HepG2 (cell line): ENCODE measurements around the gene SLC39A2. TPM values are rescaled to one million over a fixed set of nuclear protein-coding genes. Genes with fewer than 3 reads are reported as not detected.

Source experiments
- DPF2 ChIP-seq: sonication (generic); formaldehyde crosslinking; IDR thresholded peaks from 2 replicates; pipeline ENCODE4 v1.4.0; 2020; ENCODE audit warnings: mild to moderate bottlenecking, low read depth, missing genetic modification reagents, borderline replicate concordance
- KLF6 ChIP-seq: IDR thresholded peaks from 2 replicates; pipeline ENCODE4 v1.8.0; 2016; ENCODE audit warnings: missing biosample characterization, missing genetic modification reagents
- NCOA1 ChIP-seq: sonication (generic); formaldehyde crosslinking; IDR thresholded peaks from 2 replicates; pipeline ENCODE4 v1.9.0; 2021; ENCODE audit warnings: missing genetic modification reagents
- NFRKB ChIP-seq: fragments of 450-650 bp; IDR thresholded peaks from 2 replicates; pipeline ENCODE4 v1.6.1; 2017
- RBFOX2 ChIP-seq: fragments of 200-400 bp; formaldehyde crosslinking; IDR thresholded peaks from 2 replicates; pipeline ENCODE4 v1.6.1; 2017; ENCODE audit warnings: low read depth, mild to moderate bottlenecking, low read length
- XBP1 ChIP-seq: sonication (generic); formaldehyde crosslinking; IDR thresholded peaks from 2 replicates; pipeline ENCODE4 v1.5.0; 2020; ENCODE audit warnings: missing genetic modification reagents
- ZNF253 ChIP-seq: sonication (generic); formaldehyde crosslinking; IDR thresholded peaks from 2 replicates; pipeline ENCODE4 v1.8.0; 2022; ENCODE audit warnings: mild to moderate bottlenecking, missing genetic modification reagents, borderline replicate concordance
- ZNF350 ChIP-seq: sonication (generic); formaldehyde crosslinking; IDR thresholded peaks from 2 replicates; pipeline ENCODE4 v1.4.0; 2020; ENCODE audit warnings: mild to moderate bottlenecking, low read depth, missing genetic modification reagents, borderline replicate concordance
- ZNF607 ChIP-seq: sonication (generic); formaldehyde crosslinking; IDR thresholded peaks from 2 replicates; pipeline ENCODE4 v1.5.1; 2020; ENCODE audit warnings: missing genetic modification reagents, mild to moderate bottlenecking, borderline replicate concordance
- ZNF687 ChIP-seq: sonication (generic); formaldehyde crosslinking; IDR thresholded peaks from 2 replicates; pipeline ENCODE4 v1.5.1; 2020; ENCODE audit warnings: mild to moderate bottlenecking, missing genetic modification reagents, moderate library complexity
- polyA plus RNA-seq, 8 experiments: library from polyadenylated mRNA; depleted of rRNA in 3 of 8; stranded (reverse) in 7 of 8; unstranded in 1 of 8; fragments of >200 nt; fragmentation: Illumina TruSeq in 4 of 8; extraction: Trizol in 4 of 8; gene quantifications; 2 replicates each; pipeline versions ENCODE4 v1.2.1 to v1.2.3, GENCODE V29; 2011 to 2016; ENCODE audit warnings: low read depth in 4 of 8, missing spikeins in 1 of 8, mixed read lengths in 1 of 8; ENCODE audit not compliant: insufficient read depth in 1 of 8
- total RNA-seq, 5 experiments: library from RNA; depleted of rRNA; stranded (reverse); fragments of >200 nt; fragmentation: Illumina TruSeq; extraction: Trizol; gene quantifications; 2 replicates each; pipeline ENCODE4 v1.2.3, GENCODE V29; 2016; ENCODE audit warnings: low read depth in 1 of 5
- TF ChIP-seq, protein P1 (sequence below): sonication (generic); formaldehyde crosslinking; IDR thresholded peaks from 2 replicates; pipeline ENCODE4 v1.8.0; 2022; ENCODE audit warnings: low read depth, missing genetic modification reagents
- TF ChIP-seq, protein P2 (sequence below): sonication (generic); formaldehyde crosslinking; IDR thresholded peaks from 2 replicates; pipeline ENCODE4 v1.9.0; 2022; ENCODE audit warnings: low read depth, missing genetic modification reagents
- TF ChIP-seq, protein P3 (sequence below): sonication (generic); formaldehyde crosslinking; IDR thresholded peaks from 2 replicates; pipeline ENCODE4 v1.4.0; 2020; ENCODE audit warnings: missing genetic modification reagents, borderline replicate concordance
- TF ChIP-seq, protein P4 (sequence below): sonication (generic); formaldehyde crosslinking; IDR thresholded peaks from 2 replicates; pipeline ENCODE4 v1.8.0; 2022; ENCODE audit warnings: mild to moderate bottlenecking, missing genetic modification reagents, borderline replicate concordance
- TF ChIP-seq, protein P5 (sequence below): IDR thresholded peaks from 2 replicates; pipeline ENCODE4 v1.6.1; 2016; ENCODE audit warnings: mild to moderate bottlenecking, missing biosample characterization, missing genetic modification reagents

The SLC39A2 gene
- total and polyA plus RNA-seq, 2 of the 13 experiments (the other 11 are each of a cell fraction or from before 2014, with no cell fraction given): 0.08 to 0.11 TPM

- TF ChIP-seq, protein P1, sequence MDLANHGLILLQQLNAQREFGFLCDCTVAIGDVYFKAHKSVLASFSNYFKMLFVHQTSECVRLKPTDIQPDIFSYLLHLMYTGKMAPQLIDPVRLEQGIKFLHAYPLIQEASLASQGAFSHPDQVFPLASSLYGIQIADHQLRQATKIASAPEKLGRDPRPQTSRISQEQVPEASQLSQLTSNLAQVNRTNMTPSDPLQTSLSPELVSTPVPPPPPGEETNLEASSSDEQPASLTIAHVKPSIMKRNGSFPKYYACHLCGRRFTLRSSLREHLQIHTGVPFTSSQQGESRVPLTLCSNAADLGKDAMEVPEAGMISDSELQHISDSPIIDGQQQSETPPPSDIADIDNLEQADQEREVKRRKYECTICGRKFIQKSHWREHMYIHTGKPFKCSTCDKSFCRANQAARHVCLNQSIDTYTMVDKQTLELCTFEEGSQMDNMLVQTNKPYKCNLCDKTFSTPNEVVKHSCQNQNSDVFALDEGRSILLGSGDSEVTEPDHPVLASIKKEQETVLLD (CRISPR knock-in tag): no peak
- TF ChIP-seq NCOA1 (0 out of 2 replicates have a peak, but pooled peaks have one; percentile 54), ZNF687 (CRISPR knock-in tag) (peak; percentile 84), ZNF350 (CRISPR knock-in tag) (peak; percentile 80; the same call in 1 of the 2 replicates), ZNF253 (no peak), DPF2 (no peak), ZNF607 (CRISPR knock-in tag) (no peak; the same call in 1 of the 2 replicates), NFRKB (no peak), KLF6 (no peak), XBP1 (CRISPR knock-in tag) (no peak), RBFOX2 (0 out of 2 replicates have a peak, but pooled peaks have one; percentile 24)
- TF ChIP-seq, protein P2, sequence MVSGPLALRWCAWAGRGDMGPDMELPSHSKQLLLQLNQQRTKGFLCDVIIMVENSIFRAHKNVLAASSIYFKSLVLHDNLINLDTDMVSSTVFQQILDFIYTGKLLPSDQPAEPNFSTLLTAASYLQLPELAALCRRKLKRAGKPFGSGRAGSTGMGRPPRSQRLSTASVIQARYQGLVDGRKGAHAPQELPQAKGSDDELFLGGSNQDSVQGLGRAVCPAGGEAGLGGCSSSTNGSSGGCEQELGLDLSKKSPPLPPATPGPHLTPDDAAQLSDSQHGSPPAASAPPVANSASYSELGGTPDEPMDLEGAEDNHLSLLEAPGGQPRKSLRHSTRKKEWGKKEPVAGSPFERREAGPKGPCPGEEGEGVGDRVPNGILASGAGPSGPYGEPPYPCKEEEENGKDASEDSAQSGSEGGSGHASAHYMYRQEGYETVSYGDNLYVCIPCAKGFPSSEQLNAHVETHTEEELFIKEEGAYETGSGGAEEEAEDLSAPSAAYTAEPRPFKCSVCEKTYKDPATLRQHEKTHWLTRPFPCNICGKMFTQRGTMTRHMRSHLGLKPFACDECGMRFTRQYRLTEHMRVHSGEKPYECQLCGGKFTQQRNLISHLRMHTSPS (CRISPR knock-in tag): no peak
- TF ChIP-seq, protein P3, sequence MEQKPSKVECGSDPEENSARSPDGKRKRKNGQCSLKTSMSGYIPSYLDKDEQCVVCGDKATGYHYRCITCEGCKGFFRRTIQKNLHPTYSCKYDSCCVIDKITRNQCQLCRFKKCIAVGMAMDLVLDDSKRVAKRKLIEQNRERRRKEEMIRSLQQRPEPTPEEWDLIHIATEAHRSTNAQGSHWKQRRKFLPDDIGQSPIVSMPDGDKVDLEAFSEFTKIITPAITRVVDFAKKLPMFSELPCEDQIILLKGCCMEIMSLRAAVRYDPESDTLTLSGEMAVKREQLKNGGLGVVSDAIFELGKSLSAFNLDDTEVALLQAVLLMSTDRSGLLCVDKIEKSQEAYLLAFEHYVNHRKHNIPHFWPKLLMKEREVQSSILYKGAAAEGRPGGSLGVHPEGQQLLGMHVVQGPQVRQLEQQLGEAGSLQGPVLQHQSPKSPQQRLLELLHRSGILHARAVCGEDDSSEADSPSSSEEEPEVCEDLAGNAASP: peak; percentile 30; the same call in 1 of the 2 replicates
- TF ChIP-seq, protein P4, sequence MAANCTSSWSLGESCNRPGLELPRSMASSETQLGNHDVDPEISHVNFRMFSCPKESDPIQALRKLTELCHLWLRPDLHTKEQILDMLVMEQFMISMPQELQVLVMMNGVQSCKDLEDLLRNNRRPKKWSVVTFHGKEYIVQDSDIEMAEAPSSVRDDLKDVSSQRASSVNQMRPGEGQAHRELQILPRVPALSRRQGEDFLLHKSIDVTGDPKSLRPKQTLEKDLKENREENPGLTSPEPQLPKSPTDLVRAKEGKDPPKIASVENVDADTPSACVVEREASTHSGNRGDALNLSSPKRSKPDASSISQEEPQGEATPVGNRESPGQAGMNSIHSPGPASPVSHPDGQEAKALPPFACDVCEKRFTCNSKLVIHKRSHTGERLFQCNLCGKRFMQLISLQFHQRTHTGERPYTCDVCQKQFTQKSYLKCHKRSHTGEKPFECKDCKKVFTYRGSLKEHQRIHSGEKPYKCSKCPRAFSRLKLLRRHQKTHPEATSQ (CRISPR knock-in tag): no peak
- TF ChIP-seq, protein P5, sequence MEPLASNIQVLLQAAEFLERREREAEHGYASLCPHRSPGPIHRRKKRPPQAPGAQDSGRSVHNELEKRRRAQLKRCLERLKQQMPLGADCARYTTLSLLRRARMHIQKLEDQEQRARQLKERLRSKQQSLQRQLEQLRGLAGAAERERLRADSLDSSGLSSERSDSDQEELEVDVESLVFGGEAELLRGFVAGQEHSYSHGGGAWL (CRISPR knock-in tag): no peak
Measured at GRCh38 chr14:21038441-21039422, 39.6 kb downstream of the SLC39A2 start (continued).
